ENCODE results near the gene AVP.

DNA sequence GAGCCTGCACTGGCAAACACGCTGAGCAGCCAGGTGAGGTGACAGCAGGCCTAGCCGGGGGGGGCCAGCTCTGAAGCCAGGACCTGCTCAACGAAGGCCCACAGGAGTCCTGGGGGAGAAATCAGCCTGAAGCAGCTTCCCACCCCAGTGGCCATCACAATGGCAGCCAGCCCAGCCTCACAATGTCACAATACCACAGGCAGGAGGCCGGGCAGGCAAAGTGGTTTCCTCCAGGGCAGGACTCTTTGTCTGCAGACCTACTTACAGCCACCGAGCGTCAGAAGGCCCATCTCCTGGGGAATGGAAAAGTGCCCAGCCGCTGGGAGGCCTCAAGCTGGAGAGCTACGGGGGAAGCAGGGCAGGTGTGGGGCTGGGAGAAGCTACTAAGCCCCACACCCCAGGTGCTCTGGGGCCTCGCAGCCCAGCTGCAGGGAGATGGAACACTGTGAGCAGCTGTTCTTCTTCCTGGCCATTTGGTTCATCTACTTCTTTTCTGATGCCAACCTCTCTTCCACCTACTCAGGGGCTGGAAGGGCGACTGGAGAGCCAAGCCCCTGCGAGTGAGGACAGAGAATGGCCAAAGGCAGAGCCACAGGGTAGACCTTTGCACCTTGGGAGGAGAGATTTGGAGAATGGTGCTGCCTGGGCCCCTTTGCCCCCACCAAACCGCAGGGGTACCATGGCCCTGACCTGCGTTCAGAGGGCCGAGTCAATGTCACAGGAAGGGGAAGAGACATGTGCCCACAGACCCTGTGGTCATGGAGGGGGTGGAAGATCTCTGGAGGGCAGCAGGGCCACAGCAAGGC, 22.3 kb upstream of the AVP start:
- TF ChIP-seq, protein P1, sequence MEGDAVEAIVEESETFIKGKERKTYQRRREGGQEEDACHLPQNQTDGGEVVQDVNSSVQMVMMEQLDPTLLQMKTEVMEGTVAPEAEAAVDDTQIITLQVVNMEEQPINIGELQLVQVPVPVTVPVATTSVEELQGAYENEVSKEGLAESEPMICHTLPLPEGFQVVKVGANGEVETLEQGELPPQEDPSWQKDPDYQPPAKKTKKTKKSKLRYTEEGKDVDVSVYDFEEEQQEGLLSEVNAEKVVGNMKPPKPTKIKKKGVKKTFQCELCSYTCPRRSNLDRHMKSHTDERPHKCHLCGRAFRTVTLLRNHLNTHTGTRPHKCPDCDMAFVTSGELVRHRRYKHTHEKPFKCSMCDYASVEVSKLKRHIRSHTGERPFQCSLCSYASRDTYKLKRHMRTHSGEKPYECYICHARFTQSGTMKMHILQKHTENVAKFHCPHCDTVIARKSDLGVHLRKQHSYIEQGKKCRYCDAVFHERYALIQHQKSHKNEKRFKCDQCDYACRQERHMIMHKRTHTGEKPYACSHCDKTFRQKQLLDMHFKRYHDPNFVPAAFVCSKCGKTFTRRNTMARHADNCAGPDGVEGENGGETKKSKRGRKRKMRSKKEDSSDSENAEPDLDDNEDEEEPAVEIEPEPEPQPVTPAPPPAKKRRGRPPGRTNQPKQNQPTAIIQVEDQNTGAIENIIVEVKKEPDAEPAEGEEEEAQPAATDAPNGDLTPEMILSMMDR (IDR thresholded peaks at IDR 0.05; ENCODE audit: low read depth, low read length, poor library complexity, severe bottlenecking) = no peak
- no peak for TF ChIP-seq EZH2phosphoT487 (IDR thresholded peaks at IDR 0.05; ENCODE audit: borderline replicate concordance, low read length)

All from DOHH2 (cell line).